Fibroblast of skin of left quadriceps (primary cell): Measurements from ENCODE around the gene WDR77.
A peak's percentile ranks its signal among the peaks of the same experiment; 100 is the strongest.

Experiments
- DNase-seq, 2 experiments: peaks; one replicate each; pipeline ENCODE4 v3.0.0-alpha.2; 2013; ENCODE audit warnings: low read depth in 2 of 2

WDR77 gene

GRCh38 chr1:111439461-111440351 is 9.3 kb downstream of the WDR77 start:
- no peak for DNase-seq

- DNase-seq: peak; percentile 5 to 14
Observed at GRCh38 chr1:111436726-111437125, 12.3 kb downstream of the WDR77 start.

- no peak for DNase-seq
Observed at GRCh38 chr1:111424281-111424680, 24.8 kb downstream of the WDR77 start.

- no peak for DNase-seq
Observed at GRCh38 chr1:111422546-111423391, 26.3 kb downstream of the WDR77 start.

GRCh38 chr1:111420377-111420776 is 28.7 kb downstream of the WDR77 start:
- no peak for DNase-seq

- DNase-seq: no peak
Observed at GRCh38 chr1:111419037-111419436, 30.0 kb downstream of the WDR77 start.

GRCh38 chr1:111417755-111418154 is 31.3 kb downstream of the WDR77 start:
- DNase-seq: no peak

GRCh38 chr1:111415461-111415860 is 33.6 kb downstream of the WDR77 start:
- DNase-seq: no peak

GRCh38 chr1:111414756-111415155 is 34.3 kb downstream of the WDR77 start:
- DNase-seq: no peak

- no peak for DNase-seq
Observed at GRCh38 chr1:111412839-111413238, 36.2 kb downstream of the WDR77 start.

- DNase-seq: no peak
Observed at GRCh38 chr1:111407301-111407700, 41.8 kb downstream of the WDR77 start.

- DNase-seq: no peak
Observed at GRCh38 chr1:111406321-111406768, 42.7 kb downstream of the WDR77 start.

- DNase-seq: no peak
Observed at GRCh38 chr1:111404588-111404987, 44.5 kb downstream of the WDR77 start.

GRCh38 chr1:111402083-111402482 is 47.0 kb downstream of the WDR77 start:
- DNase-seq: no peak

- peak; percentile 7 to 14 for DNase-seq
Observed at GRCh38 chr1:111399792-111400610, 49.1 kb downstream of the WDR77 start.

GRCh38 chr1:111392460-111392945 is 56.6 kb downstream of the WDR77 start:
- no peak for DNase-seq

GRCh38 chr1:111392042-111392441 is 57.0 kb downstream of the WDR77 start:
- DNase-seq: no peak
